OCI-LY3 (cell line): ENCODE results near the gene VEZT.

Experiments used
- CTCF ChIP-seq: fragments of 200-600, 300-600 bp; sonication (generic); IDR thresholded peaks from 2 replicates; pipeline ENCODE4 v1.5.1; 2014; ENCODE audit warnings: antibody characterized with exemption, low read length, low read depth
- EZH2phosphoT487 ChIP-seq: fragments of 200-600 bp; shearing (Covaris generic); IDR thresholded peaks from 2 replicates; pipeline ENCODE4 v1.6.1; 2018; ENCODE audit warnings: antibody characterized with exemption, mixed run types, low read depth

- no peak for TF ChIP-seq CTCF
- TF ChIP-seq EZH2phosphoT487 = no peak
Observed at GRCh38 chr12:95213119-95213518, 4.5 kb upstream of the VEZT start.
